ENCODE data around the gene ARAP3. TPM values are rescaled to one million over a fixed set of nuclear protein-coding genes. Genes with fewer than 3 reads are reported as not detected.

The ARAP3 gene
- total and polyA plus RNA-seq, 9 of the 15 experiments (the other 6 are each of a cell fraction or from before 2014, with no cell fraction given) = 0.83 to 25.7 (median 6.4) TPM

DNA sequence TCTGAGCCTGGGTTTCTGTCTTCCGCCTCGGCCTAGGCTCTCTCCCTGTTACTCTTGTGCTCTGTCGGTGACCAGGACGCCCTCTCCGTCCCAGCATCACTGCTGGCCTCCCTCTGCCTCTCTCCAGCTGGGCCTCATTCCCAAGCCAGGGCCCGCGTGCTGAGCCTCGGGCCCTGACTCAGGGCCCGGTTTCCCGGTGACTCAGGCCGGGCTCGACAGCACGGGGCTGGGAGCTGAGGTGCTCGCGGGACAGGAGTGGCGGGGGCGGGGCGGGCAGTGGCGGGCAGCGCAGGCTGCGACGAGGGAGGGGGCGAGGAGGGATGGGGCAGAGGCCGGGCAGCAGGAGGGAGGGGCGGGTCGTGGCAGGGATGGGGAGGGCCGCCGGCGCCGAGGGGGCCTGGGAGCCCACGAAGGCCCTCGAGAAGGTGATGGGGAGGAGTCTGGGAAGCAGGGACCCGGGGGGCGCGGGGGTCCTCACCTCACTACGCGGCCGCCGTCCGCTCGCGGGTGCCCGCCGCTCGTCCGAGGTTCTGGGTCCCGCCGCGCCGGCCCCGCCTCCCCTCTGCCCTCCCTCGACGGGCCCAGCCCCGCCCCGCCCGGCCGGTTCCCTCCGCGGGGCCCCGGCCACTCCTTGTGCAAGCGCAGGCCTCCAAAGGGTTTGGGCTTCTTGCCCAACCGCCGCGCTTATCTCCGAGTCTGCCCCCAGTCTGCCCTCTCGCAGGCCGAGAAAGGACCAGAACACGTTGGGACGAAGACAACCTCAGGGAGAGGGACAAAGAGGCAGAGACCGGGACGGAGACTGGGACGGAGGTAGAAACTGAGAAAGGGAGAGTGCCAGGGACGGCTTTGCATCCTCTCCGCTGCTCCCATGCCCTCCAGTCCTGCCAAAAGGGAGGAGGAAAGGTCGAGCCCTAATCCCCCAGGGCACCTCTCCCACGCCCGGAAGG is at the start of gene ARAP3 (continued):
- TF ChIP-seq HNRNPH1 (optimal IDR thresholded peaks at IDR 0.05; ENCODE audit: low read depth, low read length) (no peak), FOSL1 (tag; conservative IDR thresholded peaks at IDR 0.05) (peak; percentile 91), XRCC5 (IDR thresholded peaks at IDR 0.05; ENCODE audit: low read depth, low read length) (0 out of 2 replicates have a peak, but pooled peaks have one; percentile 45), SP2 (IDR thresholded peaks at IDR 0.05; ENCODE audit: extremely low read depth, low read depth, low read length, poor library complexity, severe bottlenecking) (no peak), STAG1 (CRISPR knock-in tag; IDR thresholded peaks at IDR 0.05; ENCODE audit: borderline replicate concordance) (no peak), ZNF76 (CRISPR knock-in tag; IDR thresholded peaks at IDR 0.05; ENCODE audit: borderline replicate concordance) (no peak), ESRRA (IDR thresholded peaks at IDR 0.05; ENCODE audit: borderline replicate concordance, low read depth) (peak; percentile 39; the same call in 1 of the 2 replicates), ZC3H8 (IDR thresholded peaks at IDR 0.05) (no peak), KAT2B (IDR thresholded peaks at IDR 0.05; ENCODE audit: low read depth, low read length) (no peak), CEBPB (tag; IDR thresholded peaks at IDR 0.05) (peak; percentile 96), ZNF764 (CRISPR knock-in tag; IDR thresholded peaks at IDR 0.05; ENCODE audit: low read depth) (no peak), ZNF121 (CRISPR knock-in tag; conservative IDR thresholded peaks at IDR 0.05) (no peak), ATF7 (IDR thresholded peaks at IDR 0.05) (0 out of 2 replicates have a peak, but pooled peaks have one; percentile 12), RHOXF2B (CRISPR knock-in tag; conservative IDR thresholded peaks at IDR 0.05) (no peak), HCFC1 (IDR thresholded peaks at IDR 0.05; ENCODE audit: low read depth, low read length) (0 out of 2 replicates have a peak, but pooled peaks have one; percentile 13), CREM (IDR thresholded peaks at IDR 0.05; ENCODE audit: low read depth) (0 out of 2 replicates have a peak, but pooled peaks have one; percentile 7)
- TF ChIP-seq, protein P1, sequence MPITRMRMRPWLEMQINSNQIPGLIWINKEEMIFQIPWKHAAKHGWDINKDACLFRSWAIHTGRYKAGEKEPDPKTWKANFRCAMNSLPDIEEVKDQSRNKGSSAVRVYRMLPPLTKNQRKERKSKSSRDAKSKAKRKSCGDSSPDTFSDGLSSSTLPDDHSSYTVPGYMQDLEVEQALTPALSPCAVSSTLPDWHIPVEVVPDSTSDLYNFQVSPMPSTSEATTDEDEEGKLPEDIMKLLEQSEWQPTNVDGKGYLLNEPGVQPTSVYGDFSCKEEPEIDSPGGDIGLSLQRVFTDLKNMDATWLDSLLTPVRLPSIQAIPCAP (CRISPR knock-in tag; IDR thresholded peaks at IDR 0.05; ENCODE audit: borderline replicate concordance) = no peak
- TF ChIP-seq, protein P2, sequence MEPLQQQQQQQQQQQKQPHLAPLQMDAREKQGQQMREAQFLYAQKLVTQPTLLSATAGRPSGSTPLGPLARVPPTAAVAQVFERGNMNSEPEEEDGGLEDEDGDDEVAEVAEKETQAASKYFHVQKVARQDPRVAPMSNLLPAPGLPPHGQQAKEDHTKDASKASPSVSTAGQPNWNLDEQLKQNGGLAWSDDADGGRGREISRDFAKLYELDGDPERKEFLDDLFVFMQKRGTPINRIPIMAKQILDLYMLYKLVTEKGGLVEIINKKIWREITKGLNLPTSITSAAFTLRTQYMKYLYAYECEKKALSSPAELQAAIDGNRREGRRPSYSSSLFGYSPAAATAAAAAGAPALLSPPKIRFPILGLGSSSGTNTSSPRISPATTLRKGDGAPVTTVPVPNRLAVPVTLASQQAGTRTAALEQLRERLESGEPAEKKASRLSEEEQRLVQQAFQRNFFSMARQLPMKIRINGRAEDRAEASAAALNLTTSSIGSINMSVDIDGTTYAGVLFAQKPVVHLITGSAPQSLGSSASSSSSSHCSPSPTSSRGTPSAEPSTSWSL (CRISPR knock-in tag; IDR thresholded peaks at IDR 0.05; ENCODE audit: borderline replicate concordance) = no peak; the same call in 1 of the 2 replicates
- TF ChIP-seq, protein P3, sequence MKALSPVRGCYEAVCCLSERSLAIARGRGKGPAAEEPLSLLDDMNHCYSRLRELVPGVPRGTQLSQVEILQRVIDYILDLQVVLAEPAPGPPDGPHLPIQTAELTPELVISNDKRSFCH (CRISPR knock-in tag; IDR thresholded peaks at IDR 0.05) = no peak
- TF ChIP-seq, protein P3 (tag; IDR thresholded peaks at IDR 0.05) = no peak; the same call in none of the 2 replicates
- TF ChIP-seq, protein P4, sequence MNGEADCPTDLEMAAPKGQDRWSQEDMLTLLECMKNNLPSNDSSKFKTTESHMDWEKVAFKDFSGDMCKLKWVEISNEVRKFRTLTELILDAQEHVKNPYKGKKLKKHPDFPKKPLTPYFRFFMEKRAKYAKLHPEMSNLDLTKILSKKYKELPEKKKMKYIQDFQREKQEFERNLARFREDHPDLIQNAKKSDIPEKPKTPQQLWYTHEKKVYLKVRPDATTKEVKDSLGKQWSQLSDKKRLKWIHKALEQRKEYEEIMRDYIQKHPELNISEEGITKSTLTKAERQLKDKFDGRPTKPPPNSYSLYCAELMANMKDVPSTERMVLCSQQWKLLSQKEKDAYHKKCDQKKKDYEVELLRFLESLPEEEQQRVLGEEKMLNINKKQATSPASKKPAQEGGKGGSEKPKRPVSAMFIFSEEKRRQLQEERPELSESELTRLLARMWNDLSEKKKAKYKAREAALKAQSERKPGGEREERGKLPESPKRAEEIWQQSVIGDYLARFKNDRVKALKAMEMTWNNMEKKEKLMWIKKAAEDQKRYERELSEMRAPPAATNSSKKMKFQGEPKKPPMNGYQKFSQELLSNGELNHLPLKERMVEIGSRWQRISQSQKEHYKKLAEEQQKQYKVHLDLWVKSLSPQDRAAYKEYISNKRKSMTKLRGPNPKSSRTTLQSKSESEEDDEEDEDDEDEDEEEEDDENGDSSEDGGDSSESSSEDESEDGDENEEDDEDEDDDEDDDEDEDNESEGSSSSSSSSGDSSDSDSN (IDR thresholded peaks at IDR 0.05; ENCODE audit: borderline replicate concordance in 1 of 2, low read depth in 2 of 2, low read length in 2 of 2) = peak; percentile 85 to 93; a peak in 3 of 4 replicates

Measured in K562 (cell line).